HepG2 (cell line): ENCODE results near the gene SEC24D. TPM values are rescaled to one million over a fixed set of nuclear protein-coding genes. Genes with fewer than 3 reads are reported as not detected.

Experiments
- ATAC-seq: fragments of 200-7000 bp; cut with Tn5 transposase; 3 replicates; pipeline ENCODE4 v1.9.1; 2020; ENCODE audit warnings: mild to moderate bottlenecking, moderate library complexity
- BruUV-seq: library from RNA; stranded (reverse); fragments of 400-500 nt; replicated peaks from 2 replicates; lab custom pipeline; 2021; lab: Mats Ljungman, UMichigan
- CTCF ChIA-PET: fragments of 300-600 bp; formaldehyde crosslinking; extraction: SDS; loops from one replicate; lab custom pipeline; 2021; ENCODE audit warnings: low total read pairs, inconsistent platforms, low intra/inter-chr PET ratio; lab: Yijun Ruan, JAX
- POLR2A ChIA-PET: fragments of 350-600 bp; sonication (Branson Sonifier 250); formaldehyde crosslinking; loops from one replicate; lab custom pipeline; 2020; ENCODE audit warnings: antibody characterized with exemption, inconsistent platforms; lab: Yijun Ruan, JAX
- DNase-seq: peaks from one replicate; pipeline ENCODE4 v3.0.0-alpha.2; 2015; ENCODE audit warnings: low spot score
- FAIRE-seq: peaks from 3 replicates; lab custom pipeline; 2011; peaks lifted over from hg19 to GRCh38; lab: Jason Lieb, UNC
- H2AFZ ChIP-seq: one replicate; pipeline ENCODE4 v1.6.1; 2011; ENCODE audit warnings: low read length, inconsistent platforms
- H3K27ac ChIP-seq: fragments of 300-600 bp; 3 replicates; pipeline ENCODE4 v1.8.0; 2011; ENCODE audit warnings: mixed run types, mild to moderate bottlenecking, mixed read lengths, low read length, inconsistent platforms; ENCODE audit not compliant: insufficient read depth; ENCODE audit errors: extremely low read length
- H3K27me3 ChIP-seq, 2 experiments: fragments of 200-600 bp in 1 of 2; 2 replicates in 1 of 2; 3 replicates in 1 of 2; pipeline versions ENCODE4 v1.6.0 to v1.8.0; 2011; ENCODE audit warnings: low read length in 2 of 2, mild to moderate bottlenecking in 2 of 2, moderate library complexity in 2 of 2, inconsistent platforms in 1 of 2; ENCODE audit not compliant: insufficient read depth in 2 of 2, control insufficient read depth in 1 of 2
- H3K36me3 ChIP-seq, 2 experiments: fragments of 200-600 bp in 1 of 2; replicated peaks in 1 of 2; 2 replicates in 1 of 2; 3 replicates in 1 of 2; pipeline versions ENCODE4 v1.5.1 to v1.8.0; 2011; ENCODE audit warnings: low read length in 2 of 2, inconsistent platforms in 1 of 2; ENCODE audit not compliant: insufficient read depth in 2 of 2, control insufficient read depth in 1 of 2
- H3K4me1 ChIP-seq: 2 replicates; pipeline ENCODE4 v1.5.1; 2012; ENCODE audit warnings: low read length, inconsistent platforms; ENCODE audit not compliant: insufficient read depth
- H3K4me2 ChIP-seq: 2 replicates; pipeline ENCODE4 v1.6.0; 2011; ENCODE audit warnings: low read depth, low read length, inconsistent platforms
- H3K4me3 ChIP-seq, 3 experiments: fragments of 200-600 bp in 1 of 3; sonication (generic), shearing (Covaris generic) in 1 of 3; replicated peaks in 1 of 3; 2 replicates each; pipeline ENCODE4 v1.5.1; 2011 to 2016; ENCODE audit warnings: low read length in 3 of 3, inconsistent platforms in 2 of 3, low read depth in 2 of 3, mild to moderate bottlenecking in 2 of 3, control low read depth in 1 of 3, mixed read lengths in 1 of 3; ENCODE audit not compliant: insufficient read depth in 1 of 3
- H3K79me2 ChIP-seq: one replicate; pipeline ENCODE4 v1.6.1; 2011; ENCODE audit warnings: low read length, inconsistent platforms; ENCODE audit not compliant: insufficient read depth
- H3K9ac ChIP-seq: 2 replicates; pipeline ENCODE4 v1.6.0; 2011; ENCODE audit warnings: mild to moderate bottlenecking, low read depth, low read length, inconsistent platforms; ENCODE audit not compliant: insufficient read depth
- H3K9me3 ChIP-seq: 2 replicates; pipeline ENCODE4 v1.5.1; 2012; ENCODE audit warnings: mild to moderate bottlenecking, low read length
- H4K20me1 ChIP-seq: 2 replicates; pipeline ENCODE4 v1.6.0; 2011; ENCODE audit warnings: inconsistent platforms, mild to moderate bottlenecking, low read length, moderate library complexity; ENCODE audit not compliant: insufficient read depth
- FOXC1 ChIP-seq: sonication (generic); formaldehyde crosslinking; IDR thresholded peaks from 2 replicates; pipeline ENCODE4 v1.8.0; 2022; ENCODE audit warnings: mild to moderate bottlenecking, missing genetic modification reagents, borderline replicate concordance
- HNRNPUL1 ChIP-seq: fragments of 200-400 bp; formaldehyde crosslinking; IDR thresholded peaks from 2 replicates; pipeline ENCODE4 v1.6.1; 2017; ENCODE audit warnings: low read depth, mild to moderate bottlenecking, low read length, moderate library complexity
- HOXD1 ChIP-seq: sonication (generic); formaldehyde crosslinking; IDR thresholded peaks from 2 replicates; pipeline ENCODE4 v1.5.0; 2020; ENCODE audit warnings: missing genetic modification reagents
- SP1 ChIP-seq, 2 experiments: fragments of 450-650 bp in 1 of 2; sonication (generic) in 1 of 2; formaldehyde crosslinking in 1 of 2; IDR thresholded peaks; 2 replicates each; pipeline versions ENCODE4 v1.4.0 to v1.6.1; 2016 to 2020; ENCODE audit warnings: missing genetic modification reagents in 1 of 2
- TBL1XR1 ChIP-seq: fragments of 150-350 bp; IDR thresholded peaks from 2 replicates; pipeline ENCODE4 v1.6.1; 2014; ENCODE audit warnings: borderline replicate concordance, low read length; ENCODE audit not compliant: partially characterized antibody
- ZNF17 ChIP-seq: sonication (generic); formaldehyde crosslinking; IDR thresholded peaks from 2 replicates; pipeline ENCODE4 v1.5.0; 2020; ENCODE audit warnings: mild to moderate bottlenecking, missing genetic modification reagents
- WGBS: methylation state at CpG from one replicate; pipeline ENCODE4 v1.1.6; 2017; ENCODE audit warnings: low lambda C conversion rate; 5-methylcytosine and 5-hydroxymethylcytosine counted together
- in situ Hi-C: cut with HindIII; loops from 2 replicates; pipeline ENCODE4 v1.10.0; 2017; ENCODE audit warnings: low pct_unique_long_range_greater_than_20kb; ENCODE audit not compliant: extremely low pct_ligation_motif_present
- intact Hi-C: fragments of 100-400 bp; cut with micrococcal nuclease; formaldehyde crosslinking; loops from one replicate; pipeline ENCODE4 v1.10.0; 2022; ENCODE audit not compliant: unreplicated experiment
- polyA plus RNA-seq, 8 experiments: library from polyadenylated mRNA; depleted of rRNA in 3 of 8; stranded (reverse) in 7 of 8; unstranded in 1 of 8; fragments of >200 nt; fragmentation: Illumina TruSeq in 4 of 8; extraction: Trizol in 4 of 8; gene quantifications; 2 replicates each; pipeline versions ENCODE4 v1.2.1 to v1.2.3, GENCODE V29; 2011 to 2016; ENCODE audit warnings: low read depth in 4 of 8, missing spikeins in 1 of 8, mixed read lengths in 1 of 8; ENCODE audit not compliant: insufficient read depth in 1 of 8
- total RNA-seq, 5 experiments: library from RNA; depleted of rRNA; stranded (reverse); fragments of >200 nt; fragmentation: Illumina TruSeq; extraction: Trizol; gene quantifications; 2 replicates each; pipeline ENCODE4 v1.2.3, GENCODE V29; 2016; ENCODE audit warnings: low read depth in 1 of 5
- TF ChIP-seq, protein P1 (sequence below): sonication (generic); formaldehyde crosslinking; IDR thresholded peaks from 2 replicates; pipeline ENCODE4 v1.4.0; 2020; ENCODE audit warnings: missing genetic modification reagents
- TF ChIP-seq, protein P2 (sequence below): sonication (generic); formaldehyde crosslinking; IDR thresholded peaks from 2 replicates; pipeline ENCODE4 v1.5.1; 2020; ENCODE audit warnings: missing genetic modification reagents, mild to moderate bottlenecking, borderline replicate concordance
- TF ChIP-seq, protein P3 (sequence below), 2 experiments: sonication (generic) in 1 of 2; formaldehyde crosslinking in 1 of 2; IDR thresholded peaks; 2 replicates each; pipeline versions ENCODE4 v1.4.0 to v1.6.1; 2018 to 2020; ENCODE audit warnings: missing genetic modification reagents in 2 of 2, borderline replicate concordance in 1 of 2, low read depth in 1 of 2, mild to moderate bottlenecking in 1 of 2, missing biosample characterization in 1 of 2
- TF ChIP-seq, protein P4 (sequence below): sonication (generic); formaldehyde crosslinking; IDR thresholded peaks from 2 replicates; pipeline ENCODE4 v1.4.0; 2020; ENCODE audit warnings: missing genetic modification reagents

Gene SEC24D
- total and polyA plus RNA-seq, 2 of the 13 experiments (the other 11 are each of a cell fraction or from before 2014, with no cell fraction given) = 30.0 to 51.1 TPM

DNA sequence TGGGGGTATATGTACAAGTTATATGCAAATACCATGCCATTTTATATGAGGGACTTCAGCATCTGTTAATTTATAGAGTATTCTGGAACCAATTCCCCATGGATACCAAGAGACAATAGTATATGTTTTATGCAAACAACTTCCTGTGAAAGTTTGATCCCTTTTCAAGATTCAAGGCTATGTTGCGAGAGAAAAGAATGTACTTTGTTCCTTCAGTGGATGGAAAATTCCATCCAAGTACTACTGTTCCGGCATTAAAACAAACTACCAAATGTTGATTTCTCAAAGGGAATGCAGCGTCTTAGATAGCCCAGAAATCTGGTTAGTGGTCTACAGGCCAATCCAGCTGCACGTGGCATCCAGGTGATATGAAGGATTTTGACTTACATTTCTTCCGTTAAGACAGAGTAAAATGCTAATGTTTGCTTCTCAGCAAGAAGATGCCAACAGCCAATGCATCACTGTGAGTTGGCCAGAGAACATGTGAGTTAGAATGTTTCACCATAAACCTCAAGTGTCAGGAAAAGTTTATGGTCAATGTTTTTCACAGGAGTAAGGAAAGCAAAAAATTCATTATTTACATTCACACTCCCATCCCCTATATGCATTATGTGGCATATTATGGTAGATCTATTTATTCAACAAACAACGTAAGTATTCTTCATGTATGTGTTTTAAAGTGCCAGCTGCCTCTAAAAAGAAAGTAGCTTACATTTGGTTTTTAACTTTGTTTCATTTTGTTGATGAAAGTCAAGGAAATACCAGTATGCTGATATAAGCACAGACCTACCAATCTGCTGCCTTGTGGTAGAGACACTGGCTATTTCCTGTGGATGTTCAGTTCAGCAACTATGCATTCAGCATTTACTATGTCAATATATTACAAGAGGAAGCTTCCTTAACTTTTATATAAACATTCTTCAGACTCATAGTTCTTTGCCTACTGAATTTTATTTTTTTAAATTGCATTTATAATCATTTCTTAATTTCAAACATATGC is 106.3 kb downstream of the SEC24D start (continued):
- TF ChIP-seq ZNF17 (CRISPR knock-in tag) (no peak), FOXC1 (CRISPR knock-in tag) (no peak)
- TF ChIP-seq, protein P1, sequence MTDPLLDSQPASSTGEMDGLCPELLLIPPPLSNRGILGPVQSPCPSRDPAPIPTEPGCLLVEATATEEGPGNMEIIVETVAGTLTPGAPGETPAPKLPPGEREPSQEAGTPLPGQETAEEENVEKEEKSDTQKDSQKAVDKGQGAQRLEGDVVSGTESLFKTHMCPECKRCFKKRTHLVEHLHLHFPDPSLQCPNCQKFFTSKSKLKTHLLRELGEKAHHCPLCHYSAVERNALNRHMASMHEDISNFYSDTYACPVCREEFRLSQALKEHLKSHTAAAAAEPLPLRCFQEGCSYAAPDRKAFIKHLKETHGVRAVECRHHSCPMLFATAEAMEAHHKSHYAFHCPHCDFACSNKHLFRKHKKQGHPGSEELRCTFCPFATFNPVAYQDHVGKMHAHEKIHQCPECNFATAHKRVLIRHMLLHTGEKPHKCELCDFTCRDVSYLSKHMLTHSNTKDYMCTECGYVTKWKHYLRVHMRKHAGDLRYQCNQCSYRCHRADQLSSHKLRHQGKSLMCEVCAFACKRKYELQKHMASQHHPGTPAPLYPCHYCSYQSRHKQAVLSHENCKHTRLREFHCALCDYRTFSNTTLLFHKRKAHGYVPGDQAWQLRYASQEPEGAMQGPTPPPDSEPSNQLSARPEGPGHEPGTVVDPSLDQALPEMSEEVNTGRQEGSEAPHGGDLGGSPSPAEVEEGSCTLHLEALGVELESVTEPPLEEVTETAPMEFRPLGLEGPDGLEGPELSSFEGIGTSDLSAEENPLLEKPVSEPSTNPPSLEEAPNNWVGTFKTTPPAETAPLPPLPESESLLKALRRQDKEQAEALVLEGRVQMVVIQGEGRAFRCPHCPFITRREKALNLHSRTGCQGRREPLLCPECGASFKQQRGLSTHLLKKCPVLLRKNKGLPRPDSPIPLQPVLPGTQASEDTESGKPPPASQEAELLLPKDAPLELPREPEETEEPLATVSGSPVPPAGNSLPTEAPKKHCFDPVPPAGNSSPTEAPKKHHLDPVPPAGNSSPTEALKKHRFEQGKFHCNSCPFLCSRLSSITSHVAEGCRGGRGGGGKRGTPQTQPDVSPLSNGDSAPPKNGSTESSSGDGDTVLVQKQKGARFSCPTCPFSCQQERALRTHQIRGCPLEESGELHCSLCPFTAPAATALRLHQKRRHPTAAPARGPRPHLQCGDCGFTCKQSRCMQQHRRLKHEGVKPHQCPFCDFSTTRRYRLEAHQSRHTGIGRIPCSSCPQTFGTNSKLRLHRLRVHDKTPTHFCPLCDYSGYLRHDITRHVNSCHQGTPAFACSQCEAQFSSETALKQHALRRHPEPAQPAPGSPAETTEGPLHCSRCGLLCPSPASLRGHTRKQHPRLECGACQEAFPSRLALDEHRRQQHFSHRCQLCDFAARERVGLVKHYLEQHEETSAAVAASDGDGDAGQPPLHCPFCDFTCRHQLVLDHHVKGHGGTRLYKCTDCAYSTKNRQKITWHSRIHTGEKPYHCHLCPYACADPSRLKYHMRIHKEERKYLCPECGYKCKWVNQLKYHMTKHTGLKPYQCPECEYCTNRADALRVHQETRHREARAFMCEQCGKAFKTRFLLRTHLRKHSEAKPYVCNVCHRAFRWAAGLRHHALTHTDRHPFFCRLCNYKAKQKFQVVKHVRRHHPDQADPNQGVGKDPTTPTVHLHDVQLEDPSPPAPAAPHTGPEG = no peak

DNA sequence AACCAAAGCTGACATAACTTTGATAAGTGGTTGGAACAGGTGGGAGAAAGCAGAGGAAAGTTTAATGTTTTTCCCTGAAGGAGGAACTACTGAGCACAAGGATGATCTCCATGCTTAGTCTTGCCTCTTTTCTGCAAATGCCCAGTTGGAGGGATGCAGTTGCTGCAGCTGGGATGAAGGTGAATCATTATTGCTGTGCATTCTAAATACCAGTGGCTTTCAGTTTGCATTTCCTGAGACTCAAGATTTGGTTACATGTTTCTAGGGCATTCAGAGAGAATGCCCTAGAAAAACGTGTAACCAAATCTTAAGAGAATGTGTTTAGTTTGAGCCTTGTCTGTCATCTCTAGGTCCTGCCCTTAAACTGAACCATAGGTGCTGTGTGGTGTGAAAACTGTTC is 108.6 kb downstream of the SEC24D start:
- Histone ChIP-seq H4K20me1 (no peaks in the 10 kb centered on the region; the same call in 1 of the 2 replicates), H3K4me3 (no peak overlapping the region), H3K4me1 (peaks cover 20% of the 10 kb centered on the region), H3K9me3 (no peaks in the 10 kb centered on the region), H2AFZ (no peak overlapping the region), H3K27ac (no peak overlapping the region), H3K4me2 (no peak overlapping the region), H3K27me3 (no peaks in the 10 kb centered on the region), H3K79me2 (no peaks in the 10 kb centered on the region), H3K9ac (no peak overlapping the region), H3K36me3 (peaks cover 13 to 66% of the 10 kb centered on the region in 2 experiments)
- FAIRE-seq (no peak), ATAC-seq (no peak), DNase-seq (no peak)
- CTCF ChIA-PET = no interaction called here
- POLR2A ChIA-PET = no interaction called here
- no TSS peak for BruUV-seq
- 79% methylated on average over 1 of the region's 1 CpG for WGBS
- intact Hi-C loops (no loop called here), in situ Hi-C loops (no loop called here)
- TF ChIP-seq HNRNPUL1 (no peak), SP1 (IDR thresholded peaks at IDR 0.05) (no peak), SP1 (CRISPR knock-in tag; IDR thresholded peaks at IDR 0.05) (no peak), FOXC1 (CRISPR knock-in tag) (no peak), TBL1XR1 (no peak), HOXD1 (CRISPR knock-in tag) (no peak)
- TF ChIP-seq, protein P2, sequence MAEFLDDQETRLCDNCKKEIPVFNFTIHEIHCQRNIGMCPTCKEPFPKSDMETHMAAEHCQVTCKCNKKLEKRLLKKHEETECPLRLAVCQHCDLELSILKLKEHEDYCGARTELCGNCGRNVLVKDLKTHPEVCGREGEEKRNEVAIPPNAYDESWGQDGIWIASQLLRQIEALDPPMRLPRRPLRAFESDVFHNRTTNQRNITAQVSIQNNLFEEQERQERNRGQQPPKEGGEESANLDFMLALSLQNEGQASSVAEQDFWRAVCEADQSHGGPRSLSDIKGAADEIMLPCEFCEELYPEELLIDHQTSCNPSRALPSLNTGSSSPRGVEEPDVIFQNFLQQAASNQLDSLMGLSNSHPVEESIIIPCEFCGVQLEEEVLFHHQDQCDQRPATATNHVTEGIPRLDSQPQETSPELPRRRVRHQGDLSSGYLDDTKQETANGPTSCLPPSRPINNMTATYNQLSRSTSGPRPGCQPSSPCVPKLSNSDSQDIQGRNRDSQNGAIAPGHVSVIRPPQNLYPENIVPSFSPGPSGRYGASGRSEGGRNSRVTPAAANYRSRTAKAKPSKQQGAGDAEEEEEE = no peak
- TF ChIP-seq, protein P3, sequence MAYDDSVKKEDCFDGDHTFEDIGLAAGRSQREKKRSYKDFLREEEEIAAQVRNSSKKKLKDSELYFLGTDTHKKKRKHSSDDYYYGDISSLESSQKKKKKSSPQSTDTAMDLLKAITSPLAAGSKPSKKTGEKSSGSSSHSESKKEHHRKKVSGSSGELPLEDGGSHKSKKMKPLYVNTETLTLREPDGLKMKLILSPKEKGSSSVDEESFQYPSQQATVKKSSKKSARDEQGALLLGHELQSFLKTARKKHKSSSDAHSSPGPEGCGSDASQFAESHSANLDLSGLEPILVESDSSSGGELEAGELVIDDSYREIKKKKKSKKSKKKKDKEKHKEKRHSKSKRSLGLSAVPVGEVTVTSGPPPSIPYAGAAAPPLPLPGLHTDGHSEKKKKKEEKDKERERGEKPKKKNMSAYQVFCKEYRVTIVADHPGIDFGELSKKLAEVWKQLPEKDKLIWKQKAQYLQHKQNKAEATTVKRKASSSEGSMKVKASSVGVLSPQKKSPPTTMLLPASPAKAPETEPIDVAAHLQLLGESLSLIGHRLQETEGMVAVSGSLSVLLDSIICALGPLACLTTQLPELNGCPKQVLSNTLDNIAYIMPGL (CRISPR knock-in tag; IDR thresholded peaks at IDR 0.05; ENCODE audit: borderline replicate concordance in 1 of 2, low read depth in 1 of 2) = no peak
- TF ChIP-seq, protein P4, sequence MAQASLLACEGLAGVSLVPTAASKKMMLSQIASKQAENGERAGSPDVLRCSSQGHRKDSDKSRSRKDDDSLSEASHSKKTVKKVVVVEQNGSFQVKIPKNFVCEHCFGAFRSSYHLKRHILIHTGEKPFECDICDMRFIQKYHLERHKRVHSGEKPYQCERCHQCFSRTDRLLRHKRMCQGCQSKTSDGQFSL = no peak
